RCC 7860 (cell line): ENCODE data around the gene HS6ST2.
A peak's percentile ranks its signal among the peaks of the same experiment; 100 is the strongest.
"Not testable (repeated sequence)": the region's sequence is repeated elsewhere in the genome, so short reads cannot be mapped to it uniquely, and the experiment has no call there.

ENCODE experiments used
- DNase-seq: peaks from one replicate; pipeline ENCODE4 v3.0.0-alpha.2; 2015; ENCODE audit warnings: low spot score
- FAIRE-seq: peaks from 2 replicates; lab custom pipeline; 2012; peaks lifted over from hg19 to GRCh38; lab: Jason Lieb, UNC

The HS6ST2 gene

DNA sequence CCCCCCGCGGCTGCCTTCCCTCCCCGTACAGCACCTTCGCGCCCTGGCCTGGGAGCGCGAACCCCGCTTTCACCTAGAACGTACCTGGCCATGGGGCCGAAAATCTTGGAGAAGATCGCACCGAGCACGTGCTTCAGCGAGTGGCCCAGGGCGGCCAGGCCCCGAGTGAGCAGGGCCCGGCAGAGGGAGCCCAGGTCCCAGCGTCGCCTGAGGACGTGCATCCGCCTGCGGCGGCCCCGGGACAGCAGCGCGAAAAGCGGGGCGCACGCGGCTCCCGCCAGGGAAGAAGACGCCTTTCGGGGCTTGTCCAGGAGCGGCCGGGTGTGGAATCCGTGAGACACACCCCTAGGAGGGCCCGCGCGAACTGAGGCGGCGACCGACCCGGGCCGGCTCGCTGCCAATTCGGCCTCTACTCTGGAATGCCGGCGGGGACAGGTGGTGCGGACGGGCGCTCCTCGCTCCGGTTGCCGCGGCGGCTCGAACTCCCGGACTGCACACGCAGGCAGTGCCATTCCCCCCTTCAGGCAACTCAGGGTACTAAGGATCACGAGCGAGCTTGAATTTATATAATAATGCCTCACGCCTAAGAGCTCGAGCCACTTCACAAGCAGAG, at the start of gene HS6ST2:
Gene HS6ST2, minus strand, starts transcription at position 539 of the 613 bp plus-strand sequence.
- FAIRE-seq: no peak
- DNase-seq: no peak

DNA sequence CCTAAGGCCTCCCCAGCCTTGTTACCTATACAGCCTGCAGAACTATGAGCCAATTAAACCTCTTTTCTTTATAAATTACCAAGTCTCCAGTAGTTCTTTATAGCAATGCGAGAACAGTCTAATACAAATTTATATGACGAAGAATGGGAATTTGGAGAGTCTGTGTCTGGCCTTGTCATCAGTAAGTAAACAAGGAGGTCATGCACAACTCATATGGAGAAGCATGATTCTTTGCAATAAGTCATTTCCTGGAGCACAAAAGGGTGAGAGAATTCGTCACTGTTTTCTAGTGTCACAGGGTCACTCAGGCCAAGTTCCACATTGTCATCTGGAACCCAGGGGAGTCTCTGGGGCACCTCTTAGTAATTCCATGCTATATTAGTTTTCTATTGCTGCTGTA, 49.0 kb upstream of the HS6ST2 start:
- no peak for FAIRE-seq
- DNase-seq: no peak

DNA sequence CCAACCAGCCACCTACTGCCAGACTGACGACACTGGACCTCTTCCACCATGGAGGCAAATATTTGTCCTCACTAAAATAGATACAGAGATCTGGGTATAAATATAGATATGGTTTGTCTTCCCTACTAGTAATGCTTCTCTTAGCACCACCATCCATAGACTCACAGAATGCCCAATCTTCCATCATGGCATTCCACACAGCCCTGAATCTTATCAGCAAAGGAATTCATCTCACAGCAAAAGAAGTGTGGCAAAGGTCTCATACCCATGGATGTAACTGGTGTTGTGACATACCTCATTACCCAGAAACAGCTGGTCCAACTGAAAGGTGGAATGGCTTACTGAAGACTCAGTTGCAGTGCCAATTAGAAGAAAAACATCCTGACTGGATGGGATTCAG, 47.2 kb upstream of the HS6ST2 start:
- DNase-seq (no peak), FAIRE-seq (no peak)

DNA sequence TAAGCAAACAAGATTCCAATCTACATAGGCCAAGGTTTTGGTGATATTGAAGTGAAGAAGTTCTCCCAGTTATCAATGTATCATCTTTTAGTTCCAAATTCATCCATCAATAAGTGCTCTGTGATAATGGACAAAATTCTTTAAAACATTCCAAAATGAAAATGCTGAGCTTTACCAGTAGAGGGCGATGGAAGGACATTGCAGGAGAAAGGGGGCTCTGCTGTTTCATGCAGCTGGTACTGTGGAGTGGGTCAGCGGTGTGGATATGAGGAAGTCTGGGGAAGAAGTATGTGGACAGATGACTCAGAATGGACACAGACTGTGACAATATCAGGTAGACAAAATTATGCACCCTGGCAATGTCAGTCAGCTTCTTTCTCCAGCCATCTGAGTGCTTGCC, 46.6 kb upstream of the HS6ST2 start:
- no peak for FAIRE-seq
- DNase-seq: peak; percentile 14

DNA sequence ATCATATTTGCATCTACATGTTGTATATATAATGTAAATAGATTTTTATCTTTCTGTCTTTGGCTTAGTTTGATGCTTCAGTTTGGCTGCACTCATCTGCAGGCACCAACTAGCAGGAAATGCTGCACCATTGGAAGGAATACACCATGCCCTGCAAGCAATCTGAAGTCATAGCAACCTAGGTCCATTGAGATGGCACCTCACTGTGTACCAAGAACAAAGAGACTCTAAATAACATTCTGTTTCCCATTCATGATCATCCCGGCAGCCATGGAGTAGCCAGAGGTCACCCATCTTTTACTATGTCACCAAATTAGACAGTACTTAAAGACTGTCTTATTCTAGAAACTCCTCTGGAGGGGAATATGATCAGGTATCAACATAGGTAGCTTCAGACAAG, 40.8 kb upstream of the HS6ST2 start:
- DNase-seq (no peak), FAIRE-seq (no peak)

DNA sequence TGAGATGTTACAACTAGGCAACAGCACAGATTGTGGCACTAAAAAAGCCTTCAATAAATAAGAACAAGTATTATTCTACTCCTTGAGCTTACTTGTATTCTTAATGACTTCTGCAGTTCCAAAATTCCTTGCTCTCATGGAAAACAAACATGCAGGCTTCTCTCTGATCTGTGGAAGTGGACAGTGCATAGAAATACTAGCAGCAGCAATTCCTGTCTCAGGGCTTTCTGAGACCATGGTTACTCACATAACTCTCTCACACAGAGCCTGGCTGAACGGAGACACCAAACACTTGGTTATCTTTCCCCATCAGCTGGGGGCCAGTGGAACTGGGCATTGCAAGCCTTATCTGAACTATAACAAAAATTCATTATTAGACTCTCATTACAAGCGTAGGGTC, 32.4 kb upstream of the HS6ST2 start:
- FAIRE-seq (no peak), DNase-seq (no peak)

DNA sequence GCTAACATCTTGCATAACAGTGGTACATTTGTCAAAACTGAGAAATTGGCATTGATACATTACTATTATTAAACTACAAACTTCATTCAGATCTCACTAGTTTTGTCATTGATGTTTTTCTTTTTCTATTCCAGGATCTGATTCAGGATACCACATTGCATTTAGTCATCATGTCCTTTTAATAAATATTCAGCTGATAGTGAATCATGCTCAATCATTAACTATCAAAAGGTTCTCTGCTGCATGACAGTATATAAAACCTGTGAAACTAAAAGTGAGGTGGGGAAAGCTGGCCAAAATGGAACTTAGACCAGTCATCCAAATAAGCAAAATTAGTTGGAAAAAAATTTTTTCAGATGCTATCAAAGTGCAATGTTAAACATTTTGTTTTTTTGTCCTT, 28.1 kb upstream of the HS6ST2 start:
- DNase-seq (no peak), FAIRE-seq (no peak)

DNA sequence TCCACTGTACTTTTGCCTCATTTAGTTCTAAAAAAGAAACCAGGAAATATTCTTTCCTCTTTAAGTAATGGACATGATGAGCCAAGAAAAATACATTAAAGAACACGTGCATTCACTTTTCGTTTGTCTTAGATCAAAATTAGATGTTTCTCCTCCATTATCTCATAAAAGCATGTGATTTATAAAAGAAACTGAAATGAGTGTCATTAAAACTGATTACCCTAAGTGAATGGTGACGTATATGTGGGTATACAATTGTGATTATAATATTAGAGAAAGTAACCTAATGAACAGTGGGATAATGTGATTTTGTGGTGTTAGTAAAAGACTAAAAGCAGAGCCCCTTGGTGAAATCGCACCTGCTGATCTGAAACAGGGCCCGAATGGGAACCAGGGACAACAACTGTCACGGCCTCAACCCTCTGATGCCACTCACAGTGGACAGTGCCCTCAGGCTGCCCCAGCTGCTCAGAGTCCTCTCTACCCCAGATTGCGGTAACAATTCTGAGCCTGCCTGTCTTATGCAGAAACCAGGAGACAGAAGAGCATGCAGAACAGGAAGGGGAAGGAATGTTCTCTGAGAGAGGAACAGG, 25.7 kb upstream of the HS6ST2 start:
- DNase-seq (no peak), FAIRE-seq (no peak)

DNA sequence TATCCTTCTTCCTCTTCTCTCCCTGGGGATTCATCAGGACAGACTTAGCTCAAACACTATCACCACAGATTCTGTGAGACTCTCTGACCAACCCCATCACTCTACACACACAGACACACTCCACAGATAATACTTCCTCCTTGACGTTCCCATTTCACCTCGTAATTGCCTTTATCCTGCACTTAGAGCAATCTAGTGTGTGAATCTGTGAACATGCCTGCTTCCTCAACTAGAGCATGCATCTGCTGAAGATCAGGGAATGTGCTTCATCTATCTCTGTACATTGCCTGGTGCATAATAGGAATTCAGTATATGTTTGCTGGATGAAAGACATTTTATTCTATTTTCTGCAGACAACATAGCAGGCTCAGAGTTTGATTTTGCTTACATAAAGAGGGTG, 25.1 kb upstream of the HS6ST2 start:
- DNase-seq (no peak), FAIRE-seq (no peak)

DNA sequence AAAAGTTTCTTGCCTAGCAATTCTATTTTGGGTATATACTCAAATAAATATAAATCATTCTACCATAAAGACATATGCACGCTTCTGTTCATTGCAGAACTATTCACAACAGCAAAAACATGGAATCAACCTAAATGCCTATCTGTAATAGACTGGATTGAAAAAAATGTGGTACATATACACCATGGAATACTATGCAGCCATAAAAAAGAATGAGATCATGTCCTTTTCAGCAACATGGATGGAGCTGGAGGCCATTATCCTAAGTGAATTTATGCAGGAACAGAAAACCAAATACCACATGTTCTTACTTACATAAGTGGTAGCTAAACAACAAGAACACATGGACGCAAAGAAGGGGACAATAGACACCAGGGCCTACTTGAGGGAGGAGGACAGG, 21.6 kb upstream of the HS6ST2 start:
- not testable (repeated sequence) for DNase-seq, FAIRE-seq

DNA sequence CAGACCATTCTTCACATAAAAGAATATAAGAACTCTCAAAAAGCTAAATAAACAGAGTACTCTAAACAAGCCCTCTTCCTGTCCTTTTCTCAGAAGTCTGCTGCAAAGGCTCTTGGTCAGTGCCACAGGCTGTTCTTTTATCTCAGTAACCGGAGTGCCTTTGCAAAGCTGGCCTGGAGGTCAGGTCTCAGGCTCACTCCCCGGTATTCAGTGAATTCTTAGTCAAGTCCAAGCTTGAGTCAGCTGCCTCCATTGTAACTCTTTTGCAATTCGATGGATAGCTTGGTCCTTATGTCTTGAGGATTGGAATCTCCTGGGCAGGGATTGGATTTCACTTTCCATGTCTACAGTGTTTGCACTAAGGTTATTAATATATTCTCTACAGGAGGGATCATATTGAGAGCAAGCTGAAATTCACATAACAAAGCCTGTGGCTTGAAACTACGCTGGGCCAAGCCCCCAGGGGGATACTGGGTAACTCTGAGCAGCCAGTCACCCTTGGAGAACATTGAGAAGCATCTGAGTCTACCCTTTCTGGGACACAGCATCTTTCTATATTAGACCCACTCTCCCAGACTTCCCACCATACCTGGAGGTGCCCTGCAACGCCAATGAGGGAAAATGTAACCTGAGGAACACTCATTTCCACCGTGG, 10.0 kb upstream of the HS6ST2 start:
- DNase-seq: no peak
- FAIRE-seq: no peak

DNA sequence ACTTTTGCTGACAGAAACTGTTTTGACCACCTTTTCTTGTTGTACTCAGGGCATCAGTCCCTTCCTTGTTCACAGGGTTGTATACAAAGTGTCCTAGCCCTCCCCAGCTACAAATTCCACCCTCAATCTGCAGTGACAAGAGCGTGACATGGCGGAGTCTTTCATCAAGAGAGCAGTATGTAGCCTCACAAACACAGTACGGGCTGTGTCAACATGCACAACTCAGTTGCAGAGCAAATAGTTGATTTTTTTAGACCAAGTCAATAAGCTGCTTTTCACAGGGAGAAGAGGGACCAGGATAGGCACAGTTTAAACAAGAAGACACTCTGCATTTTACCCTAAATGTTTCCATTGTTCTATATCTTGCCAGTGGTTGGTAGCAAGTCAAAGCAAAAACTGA, 8.6 kb upstream of the HS6ST2 start:
- FAIRE-seq: no peak
- no peak for DNase-seq

DNA sequence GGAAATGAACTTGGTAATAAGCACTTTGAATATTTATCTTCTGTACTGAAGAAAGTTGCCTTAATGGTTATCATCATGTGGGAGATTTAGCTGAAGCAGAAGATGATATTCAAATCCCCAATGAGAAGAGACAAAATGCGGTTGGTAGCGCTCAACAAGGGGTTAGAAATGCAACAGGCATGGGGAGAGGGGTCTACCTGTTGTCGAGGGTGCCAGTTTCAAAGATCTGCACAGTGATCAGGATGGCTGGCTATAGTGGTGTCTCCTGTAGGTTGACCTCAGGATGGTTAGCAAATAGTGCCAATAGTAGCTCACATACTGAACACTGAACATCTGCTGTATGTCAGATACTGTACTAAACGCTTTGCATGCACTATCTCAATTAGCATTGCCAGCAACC, 7.0 kb upstream of the HS6ST2 start:
- no peak for DNase-seq

DNA sequence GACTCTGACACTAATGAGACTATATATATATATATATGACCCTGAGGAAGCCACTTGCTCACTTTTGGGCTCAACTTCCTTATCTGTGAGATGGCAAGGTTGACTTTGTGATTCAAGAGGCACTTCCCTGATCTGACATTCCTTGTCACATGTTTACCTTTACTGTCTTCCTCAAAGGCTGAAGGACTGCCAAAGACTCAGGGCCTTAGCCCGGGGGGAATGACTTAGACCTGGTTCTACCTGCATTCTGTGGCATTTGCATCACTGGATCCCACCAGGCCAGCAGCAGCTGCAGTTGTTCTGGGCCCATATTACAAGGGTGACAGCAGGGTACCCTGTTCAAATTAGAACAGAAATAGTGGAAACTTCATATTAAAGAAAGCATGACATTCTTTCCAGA, 3.1 kb upstream of the HS6ST2 start:
- FAIRE-seq (no peak), DNase-seq (no peak)

More for the DNA sequence above, 7.0 kb upstream of the HS6ST2 start:
- no peak for FAIRE-seq

DNA sequence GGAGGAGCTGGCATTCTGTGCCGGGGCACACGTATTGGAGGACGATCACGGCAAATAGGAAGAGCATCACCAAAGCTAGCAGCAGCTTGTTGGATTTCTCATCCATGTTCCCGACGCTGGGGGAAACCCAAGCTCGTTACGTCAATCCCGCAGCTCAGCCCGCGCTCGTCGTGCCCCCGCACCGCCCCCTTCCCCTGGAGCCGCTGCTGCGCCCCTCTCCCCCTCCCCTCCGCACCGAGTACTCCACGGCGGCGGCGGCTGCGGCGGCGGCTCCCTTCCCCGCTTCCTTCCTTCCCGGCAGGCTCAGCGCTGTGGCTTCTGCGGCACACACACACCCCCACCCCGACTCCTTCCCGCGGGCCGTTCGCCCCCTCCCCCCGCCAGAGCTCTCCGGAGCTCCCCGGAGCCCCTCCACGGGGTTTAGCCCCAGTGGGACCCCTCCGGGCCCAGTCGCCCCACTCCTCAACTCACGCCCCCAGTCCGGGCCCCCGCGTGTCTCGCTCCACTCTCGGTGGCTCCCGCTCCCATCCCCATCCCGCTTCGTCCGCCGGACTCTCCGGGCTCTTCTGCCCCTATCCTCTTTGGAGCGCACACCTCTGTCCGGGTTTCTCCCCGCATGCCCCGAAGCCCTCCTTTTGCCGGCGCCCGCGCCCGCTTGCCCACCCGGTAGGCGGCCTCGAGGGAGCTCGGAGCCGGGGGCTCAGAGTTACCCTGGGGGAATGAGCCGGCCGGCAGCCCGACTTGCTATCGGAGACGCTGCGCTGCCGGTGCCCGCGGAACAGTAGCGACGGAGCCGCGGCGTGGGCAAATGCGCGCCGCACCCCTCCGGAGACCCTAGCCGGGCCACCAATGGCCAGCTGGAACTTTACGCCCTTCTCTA, 978 bp downstream of the HS6ST2 start:
- DNase-seq (no peak), FAIRE-seq (no peak)

DNA sequence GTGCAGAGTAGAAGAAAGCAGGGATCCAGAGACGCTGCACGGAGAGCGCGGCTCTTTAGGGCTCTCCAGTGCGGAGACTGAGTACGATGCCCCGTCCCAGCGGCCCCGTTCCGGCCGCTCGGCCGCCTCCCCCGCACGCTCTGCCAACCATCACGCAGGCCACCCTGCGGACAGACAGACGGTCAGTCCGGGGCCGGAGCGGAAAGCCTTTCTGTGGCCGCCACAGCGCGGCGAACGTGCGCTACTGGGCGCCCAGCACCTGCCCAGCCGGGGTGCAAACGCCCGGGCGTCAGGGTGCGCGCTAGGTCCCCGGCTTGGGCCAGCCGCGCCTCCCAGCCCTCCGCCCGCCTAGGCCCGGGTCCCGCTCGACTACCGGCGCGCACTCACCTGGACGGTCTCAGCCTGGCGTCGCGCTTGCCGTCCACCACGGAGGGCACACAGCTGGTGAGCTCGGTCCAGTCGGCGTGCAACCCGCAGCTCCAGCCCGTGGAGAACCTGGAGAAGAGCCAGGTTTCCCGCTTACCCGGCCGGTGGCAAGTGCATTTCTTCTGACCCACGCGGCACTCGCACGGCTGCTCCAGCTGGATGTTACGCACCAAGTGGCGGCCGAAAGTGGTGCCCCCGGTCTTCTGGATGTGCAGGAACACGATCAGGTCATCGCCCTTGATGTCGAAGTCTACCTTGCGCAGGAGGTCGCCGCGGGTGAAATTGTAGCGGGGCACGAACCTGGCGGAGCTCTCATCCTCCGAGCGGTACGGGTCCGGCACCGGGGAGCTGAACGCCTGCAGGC, 1.8 kb downstream of the HS6ST2 start:
- no peak for DNase-seq
- FAIRE-seq: no peak

DNA sequence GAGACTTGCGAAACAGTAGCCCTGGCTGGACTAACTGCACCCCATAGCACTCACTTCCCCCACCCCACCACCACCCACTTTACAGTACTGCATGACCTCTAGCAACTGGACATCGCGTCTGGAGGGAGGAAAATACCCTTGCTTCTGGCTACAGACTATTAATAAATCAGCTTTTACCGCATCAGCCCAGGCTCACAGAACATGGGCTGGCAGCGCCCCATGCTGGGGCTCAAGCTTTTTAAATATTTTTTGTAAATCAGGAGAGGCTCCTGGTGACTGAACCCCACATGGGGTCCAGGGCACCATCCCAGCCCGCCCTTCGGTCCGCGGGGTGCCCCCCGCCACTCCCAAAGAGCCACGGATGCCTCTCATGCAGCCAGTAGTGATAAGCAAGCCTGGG, 2.7 kb downstream of the HS6ST2 start:
- DNase-seq (no peak), FAIRE-seq (no peak)

DNA sequence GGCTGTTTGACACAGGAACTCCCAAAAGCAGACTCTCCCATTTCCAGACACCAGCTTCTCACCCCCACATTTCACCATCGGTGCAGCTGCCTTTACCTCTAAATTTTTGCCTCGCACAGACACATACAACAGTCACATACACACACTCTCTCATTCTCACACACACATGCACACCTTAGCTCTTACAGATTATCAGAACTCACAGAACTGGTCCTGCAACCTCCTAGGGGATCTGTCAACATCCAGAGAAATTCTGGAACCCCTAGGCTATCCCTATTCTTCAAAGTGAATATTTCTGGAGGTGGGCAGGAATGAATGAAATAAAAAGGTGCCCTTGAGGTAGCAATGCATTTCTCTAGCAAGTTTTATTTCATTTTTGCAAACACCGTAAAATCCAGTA, 4.1 kb downstream of the HS6ST2 start:
- FAIRE-seq (no peak), DNase-seq (no peak)

DNA sequence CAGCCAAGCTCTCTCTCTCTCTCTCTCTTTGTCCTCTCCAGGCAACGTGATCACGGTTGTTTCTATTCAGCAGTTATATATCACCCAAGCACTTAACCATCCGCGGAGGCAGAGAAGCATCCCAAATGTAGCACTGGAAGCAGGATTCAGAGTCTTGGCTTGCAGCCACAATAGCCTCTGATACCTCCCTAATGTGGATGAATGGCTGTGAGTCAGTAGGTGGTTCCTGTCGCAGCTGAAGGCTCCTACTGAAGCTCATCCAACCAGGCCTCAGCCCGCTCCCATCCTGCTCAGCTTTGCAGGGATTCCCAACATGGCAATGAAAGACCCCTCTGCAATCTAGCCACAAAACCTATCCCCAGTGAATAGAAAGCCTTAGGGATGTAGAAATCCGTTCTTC, 5.1 kb downstream of the HS6ST2 start:
- no peak for FAIRE-seq
- DNase-seq: no peak

DNA sequence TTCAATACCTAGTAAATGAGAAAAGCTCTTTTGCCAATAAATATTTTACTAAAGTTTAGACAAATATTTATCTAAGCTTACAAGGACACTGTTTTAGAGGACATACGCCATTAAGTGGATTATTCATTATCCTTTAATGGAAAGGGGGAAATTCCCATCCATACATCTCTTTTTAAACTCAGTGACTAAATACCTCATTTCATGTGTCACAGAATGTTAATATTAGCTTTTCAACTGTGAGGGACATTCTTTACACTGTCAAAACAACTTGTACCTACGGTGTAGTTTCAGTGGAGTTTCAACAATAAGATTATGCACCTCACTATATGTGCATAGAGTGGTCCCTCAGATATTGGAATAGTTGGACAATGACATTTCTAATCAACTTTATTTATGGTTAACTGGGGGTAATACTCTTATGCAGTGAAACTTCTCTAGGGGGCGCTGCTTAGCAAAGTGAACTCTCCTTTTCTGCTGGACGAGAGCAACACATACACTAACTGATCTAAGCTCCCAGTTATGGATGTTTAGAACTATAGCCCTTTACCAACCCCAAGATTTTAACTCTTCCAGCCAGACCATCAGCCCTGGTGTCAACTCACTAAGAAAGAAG, 9.7 kb downstream of the HS6ST2 start:
- no peak for DNase-seq
- FAIRE-seq: no peak
